ENCODE measurements around the gene PCDHB6. TPM values are rescaled to one million over a fixed set of nuclear protein-coding genes. Genes with fewer than 3 reads are reported as not detected.
"Not testable (repeated sequence)": the region's sequence is repeated elsewhere in the genome, so short reads cannot be mapped to it uniquely, and the experiment has no call there.

The PCDHB6 gene
- total RNA-seq, 1 donor, result not detected

DNA sequence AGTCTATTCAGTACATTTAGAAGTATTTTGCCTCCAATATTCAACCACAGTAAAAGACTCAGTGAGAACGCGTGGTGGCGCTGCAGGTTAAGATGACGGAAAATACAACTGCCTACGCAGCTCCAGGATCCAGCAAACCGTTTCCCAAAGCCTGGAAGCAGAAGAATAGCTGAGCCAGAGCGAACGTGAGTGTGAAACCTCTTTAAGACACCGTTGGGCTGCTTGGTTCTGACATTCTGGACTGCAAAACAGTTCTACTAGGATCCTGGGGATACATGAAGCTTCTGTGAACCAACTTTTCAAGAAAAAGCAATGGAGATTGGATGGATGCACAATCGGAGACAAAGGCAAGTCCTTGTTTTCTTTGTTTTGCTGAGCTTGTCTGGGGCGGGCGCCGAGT, 32.4 kb downstream of the PCDHB6 start, which contains the start of gene PCDHB16:
Gene PCDHB16, plus strand, starts transcription at position 140 of the 400 bp plus-strand sequence. Its CDS starts 173 bp downstream, at position 313.
- H3K27me3 ChIP-seq (ENCODE audit: insufficient read depth, low read length), result peaks cover 34% of the 10 kb centered on the region
- H3K4me1 ChIP-seq (ENCODE audit: insufficient read depth, low read length), result no peaks in the 10 kb centered on the region
- no peaks in the 10 kb centered on the region for H3K9me3 ChIP-seq (ENCODE audit: low read depth, low read length)
- no peak within 1 kb of the TSS for H3K4me3 ChIP-seq (ENCODE audit: low read length)

DNA sequence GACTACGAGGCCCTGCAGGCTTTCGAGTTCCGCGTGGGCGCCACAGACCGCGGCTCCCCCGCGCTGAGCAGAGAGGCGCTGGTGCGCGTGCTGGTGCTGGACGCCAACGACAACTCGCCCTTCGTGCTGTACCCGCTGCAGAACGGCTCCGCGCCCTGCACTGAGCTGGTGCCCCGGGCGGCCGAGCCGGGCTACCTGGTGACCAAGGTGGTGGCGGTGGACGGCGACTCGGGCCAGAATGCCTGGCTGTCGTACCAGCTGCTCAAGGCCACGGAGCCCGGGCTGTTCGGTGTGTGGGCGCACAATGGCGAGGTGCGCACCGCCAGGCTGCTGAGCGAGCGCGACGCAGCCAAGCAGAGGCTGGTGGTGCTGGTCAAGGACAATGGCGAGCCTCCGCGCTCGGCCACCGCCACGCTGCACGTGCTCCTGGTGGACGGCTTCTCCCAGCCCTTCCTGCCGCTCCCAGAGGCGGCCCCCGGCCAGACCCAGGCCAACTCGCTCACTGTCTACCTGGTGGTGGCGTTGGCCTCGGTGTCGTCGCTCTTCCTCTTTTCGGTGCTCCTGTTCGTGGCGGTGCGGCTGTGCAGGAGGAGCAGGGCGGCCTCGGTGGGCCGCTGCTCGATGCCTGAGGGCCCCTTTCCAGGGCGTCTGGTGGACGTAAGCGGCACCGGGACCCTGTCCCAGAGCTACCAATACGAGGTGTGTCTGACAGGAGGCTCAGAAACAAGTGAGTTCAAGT, 34.4 kb downstream of the PCDHB6 start:
- not testable (repeated sequence) for H3K4me3 ChIP-seq (ENCODE audit: low read length); H3K4me1 ChIP-seq (ENCODE audit: insufficient read depth, low read length); H3K9me3 ChIP-seq (ENCODE audit: low read depth, low read length)
- peaks cover 28% of the 10 kb centered on the region for H3K27me3 ChIP-seq (ENCODE audit: insufficient read depth, low read length)

DNA sequence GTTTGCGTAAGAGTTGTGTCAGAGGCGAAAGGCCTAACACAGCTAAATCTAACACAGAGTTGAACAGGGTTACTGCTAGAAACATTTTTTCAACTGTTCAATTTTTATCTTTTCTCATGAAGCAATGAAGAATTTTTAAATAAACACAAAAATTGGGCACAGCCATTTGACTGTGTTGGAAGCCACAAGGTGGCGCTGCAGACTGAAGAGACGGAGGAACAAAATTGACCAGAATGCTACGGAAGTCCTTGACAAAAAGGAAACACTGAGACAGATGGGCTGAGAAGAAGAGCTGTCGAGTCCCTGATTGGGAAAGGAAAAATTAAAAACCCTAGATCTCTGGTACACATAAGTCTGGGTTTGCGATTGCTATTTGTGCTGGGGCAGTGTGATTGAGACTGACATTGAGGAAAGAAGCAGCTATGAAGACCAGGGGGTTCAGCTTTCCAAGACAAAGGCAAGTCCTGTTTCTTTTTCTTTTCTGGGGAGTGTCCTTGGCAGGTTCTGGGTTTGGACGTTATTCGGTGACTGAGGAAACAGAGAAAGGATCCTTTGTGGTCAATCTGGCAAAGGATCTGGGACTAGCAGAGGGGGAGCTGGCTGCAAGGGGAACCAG, 37.1 kb downstream of the PCDHB6 start, which contains the start of gene PCDHB9:
Gene PCDHB9, plus strand, starts transcription at position 265 of the 616 bp plus-strand sequence. Its CDS starts 158 bp downstream, at position 423.
- Histone ChIP-seq H3K4me1 (ENCODE audit: insufficient read depth, low read length) (no peaks in the 10 kb centered on the region), H3K4me3 (ENCODE audit: low read length) (no peak within 1 kb of the TSS), H3K9me3 (ENCODE audit: low read depth, low read length) (no peaks in the 10 kb centered on the region), H3K27me3 (ENCODE audit: insufficient read depth, low read length) (peaks cover 39% of the 10 kb centered on the region)

DNA sequence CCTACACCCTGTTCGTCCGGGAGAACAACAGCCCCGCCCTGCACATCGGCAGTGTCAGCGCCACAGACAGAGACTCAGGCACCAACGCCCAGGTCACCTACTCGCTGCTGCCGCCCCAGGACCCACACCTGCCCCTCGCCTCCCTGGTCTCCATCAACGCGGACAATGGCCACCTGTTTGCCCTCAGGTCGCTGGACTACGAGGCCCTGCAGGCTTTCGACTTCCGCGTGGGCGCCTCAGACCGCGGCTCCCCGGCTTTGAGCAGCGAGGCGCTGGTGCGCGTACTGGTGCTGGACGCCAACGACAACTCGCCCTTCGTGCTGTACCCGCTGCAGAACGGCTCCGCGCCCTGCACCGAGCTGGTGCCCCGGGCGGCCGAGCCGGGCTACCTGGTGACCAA, 38.8 kb downstream of the PCDHB6 start:
- not testable (repeated sequence) for H3K9me3 ChIP-seq (ENCODE audit: low read depth, low read length); H3K4me3 ChIP-seq (ENCODE audit: low read length); H3K4me1 ChIP-seq (ENCODE audit: insufficient read depth, low read length)
- H3K27me3 ChIP-seq (ENCODE audit: insufficient read depth, low read length), result peaks cover 34% of the 10 kb centered on the region

DNA sequence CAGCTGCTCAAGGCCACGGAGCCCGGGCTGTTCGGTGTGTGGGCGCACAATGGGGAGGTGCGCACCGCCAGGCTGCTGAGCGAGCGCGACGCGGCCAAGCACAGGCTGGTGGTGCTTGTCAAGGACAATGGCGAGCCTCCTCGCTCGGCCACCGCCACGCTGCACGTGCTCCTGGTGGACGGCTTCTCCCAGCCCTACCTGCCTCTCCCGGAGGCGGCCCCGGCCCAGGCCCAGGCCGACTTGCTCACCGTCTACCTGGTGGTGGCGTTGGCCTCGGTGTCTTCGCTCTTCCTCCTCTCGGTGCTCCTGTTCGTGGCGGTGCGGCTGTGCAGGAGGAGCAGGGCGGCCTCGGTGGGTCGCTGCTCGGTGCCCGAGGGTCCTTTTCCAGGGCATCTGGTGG, 39.3 kb downstream of the PCDHB6 start:
- H3K4me3 ChIP-seq (ENCODE audit: low read length); H3K9me3 ChIP-seq (ENCODE audit: low read depth, low read length); H3K4me1 ChIP-seq (ENCODE audit: insufficient read depth, low read length): not testable (repeated sequence)
- peaks cover 34% of the 10 kb centered on the region for H3K27me3 ChIP-seq (ENCODE audit: insufficient read depth, low read length)

DNA sequence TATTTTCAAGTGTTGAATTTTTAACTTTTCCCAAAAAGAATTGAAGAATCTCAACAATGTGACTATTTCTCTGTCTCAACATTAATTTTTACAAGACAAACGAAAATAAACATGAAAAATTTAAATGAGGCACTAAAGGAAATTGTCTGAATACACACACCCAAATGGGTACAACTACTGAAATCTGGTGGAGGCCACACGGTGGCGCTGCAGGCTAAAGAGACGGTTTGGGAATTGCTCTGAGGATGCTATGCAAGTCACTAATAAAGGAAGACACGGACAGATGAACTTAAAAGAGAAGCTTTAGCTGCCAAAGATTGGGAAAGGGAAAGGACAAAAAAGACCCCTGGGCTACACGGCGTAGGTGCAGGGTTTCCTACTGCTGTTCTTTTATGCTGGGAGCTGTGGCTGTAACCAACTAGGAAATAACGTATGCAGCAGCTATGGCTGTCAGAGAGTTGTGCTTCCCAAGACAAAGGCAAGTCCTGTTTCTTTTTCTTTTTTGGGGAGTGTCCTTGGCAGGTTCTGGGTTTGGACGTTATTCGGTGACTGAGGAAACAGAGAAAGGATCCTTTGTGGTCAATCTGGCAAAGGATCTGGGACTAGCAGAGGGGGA, 42.4 kb downstream of the PCDHB6 start, which contains the start of gene PCDHB10:
Gene PCDHB10, plus strand, starts transcription at position 244 of the 616 bp plus-strand sequence. Its CDS starts 200 bp downstream, at position 444.
- Histone ChIP-seq H3K27me3 (ENCODE audit: insufficient read depth, low read length) (peaks cover 31% of the 10 kb centered on the region), H3K4me1 (ENCODE audit: insufficient read depth, low read length) (no peaks in the 10 kb centered on the region), H3K9me3 (ENCODE audit: low read depth, low read length) (peaks cover 14% of the 10 kb centered on the region), H3K4me3 (ENCODE audit: low read length) (no peak within 1 kb of the TSS)

DNA sequence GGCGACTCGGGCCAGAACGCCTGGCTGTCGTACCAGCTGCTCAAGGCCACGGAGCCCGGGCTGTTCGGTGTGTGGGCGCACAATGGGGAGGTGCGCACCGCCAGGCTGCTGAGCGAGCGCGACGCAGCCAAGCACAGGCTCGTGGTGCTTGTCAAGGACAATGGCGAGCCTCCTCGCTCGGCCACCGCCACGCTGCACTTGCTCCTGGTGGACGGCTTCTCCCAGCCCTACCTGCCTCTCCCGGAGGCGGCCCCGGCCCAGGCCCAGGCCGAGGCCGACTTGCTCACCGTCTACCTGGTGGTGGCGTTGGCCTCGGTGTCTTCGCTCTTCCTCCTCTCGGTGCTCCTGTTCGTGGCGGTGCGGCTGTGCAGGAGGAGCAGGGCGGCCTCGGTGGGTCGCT, 44.5 kb downstream of the PCDHB6 start:
- H3K4me1 ChIP-seq (ENCODE audit: insufficient read depth, low read length); H3K4me3 ChIP-seq (ENCODE audit: low read length): not testable (repeated sequence)
- H3K27me3 ChIP-seq (ENCODE audit: insufficient read depth, low read length), result peaks cover 37% of the 10 kb centered on the region
- peaks cover 24% of the 10 kb centered on the region for H3K9me3 ChIP-seq (ENCODE audit: low read depth, low read length)

DNA sequence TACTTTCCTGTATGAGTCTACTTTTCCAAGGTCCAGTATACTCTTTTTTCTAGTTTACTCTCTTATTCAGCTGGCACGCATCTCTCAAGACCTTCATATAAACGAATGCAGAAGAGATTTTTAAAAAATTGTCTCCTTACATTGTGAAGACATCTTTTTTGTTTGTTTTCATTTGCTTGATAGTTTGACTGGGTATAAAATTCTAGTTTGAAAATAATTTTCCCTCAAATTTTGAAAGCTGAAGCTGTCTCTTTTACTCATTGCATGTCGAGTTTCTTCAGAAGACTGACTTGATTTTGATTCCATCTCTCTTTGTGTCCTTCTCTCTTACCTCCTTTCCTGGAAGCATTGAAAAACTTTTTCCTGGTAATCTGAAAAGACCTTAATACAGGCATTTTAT, 46.5 kb downstream of the PCDHB6 start:
- peaks cover 37% of the 10 kb centered on the region for H3K27me3 ChIP-seq (ENCODE audit: insufficient read depth, low read length)
- peaks cover 24% of the 10 kb centered on the region for H3K9me3 ChIP-seq (ENCODE audit: low read depth, low read length)
- H3K4me1 ChIP-seq (ENCODE audit: insufficient read depth, low read length), result no peaks in the 10 kb centered on the region
- no peak overlapping the region for H3K4me3 ChIP-seq (ENCODE audit: low read length)

DNA sequence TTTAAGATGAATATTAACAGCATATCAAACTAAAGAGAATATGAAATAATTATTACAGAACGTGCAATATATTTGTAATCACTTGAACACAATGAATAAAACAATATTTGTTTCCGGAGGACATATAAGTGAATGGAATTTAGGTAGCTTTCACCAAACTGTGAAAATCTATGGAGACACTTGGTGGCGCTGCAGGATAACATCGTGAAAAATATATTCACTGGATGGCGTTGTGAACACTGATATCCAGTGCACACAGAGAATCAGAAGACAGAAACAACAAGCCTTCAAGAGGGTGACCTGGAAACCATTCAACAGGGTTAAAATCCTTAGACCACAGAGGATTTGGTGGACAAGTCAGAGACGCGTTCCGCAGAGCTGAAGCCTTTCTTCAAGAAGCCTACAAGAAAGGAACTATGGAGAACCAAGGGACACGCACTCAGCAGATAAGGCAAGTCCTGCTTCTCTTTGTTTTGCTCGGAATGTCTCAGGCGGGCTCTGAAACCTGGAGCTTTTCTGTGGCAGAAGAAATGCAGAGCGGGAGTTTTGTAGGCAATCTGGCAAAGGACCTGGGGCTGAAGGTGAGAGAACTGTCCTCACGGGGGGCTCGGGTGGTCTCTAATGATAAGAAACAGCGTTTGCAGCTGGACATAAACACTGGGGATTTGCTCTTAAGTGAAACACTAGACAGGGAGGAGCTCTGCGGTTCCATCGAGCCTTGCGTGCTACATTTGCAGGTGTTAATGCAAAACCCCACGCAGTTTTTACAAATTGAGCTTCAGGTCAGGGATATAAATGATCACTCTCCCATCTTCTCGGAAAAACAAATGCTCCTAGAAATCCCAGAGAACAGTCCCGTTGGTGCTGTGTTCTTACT, 49.7 kb downstream of the PCDHB6 start, which contains the start of gene PCDHB11:
Gene PCDHB11, plus strand, starts transcription at position 269 of the 877 bp plus-strand sequence. Its CDS starts 148 bp downstream, at position 417.
- peaks cover 24% of the 10 kb centered on the region for H3K9me3 ChIP-seq (ENCODE audit: low read depth, low read length)
- peaks cover 27% of the 10 kb centered on the region for H3K27me3 ChIP-seq (ENCODE audit: insufficient read depth, low read length)
- H3K4me3 ChIP-seq (ENCODE audit: low read length), result no peak within 1 kb of the TSS
- no peaks in the 10 kb centered on the region for H3K4me1 ChIP-seq (ENCODE audit: insufficient read depth, low read length)

DNA sequence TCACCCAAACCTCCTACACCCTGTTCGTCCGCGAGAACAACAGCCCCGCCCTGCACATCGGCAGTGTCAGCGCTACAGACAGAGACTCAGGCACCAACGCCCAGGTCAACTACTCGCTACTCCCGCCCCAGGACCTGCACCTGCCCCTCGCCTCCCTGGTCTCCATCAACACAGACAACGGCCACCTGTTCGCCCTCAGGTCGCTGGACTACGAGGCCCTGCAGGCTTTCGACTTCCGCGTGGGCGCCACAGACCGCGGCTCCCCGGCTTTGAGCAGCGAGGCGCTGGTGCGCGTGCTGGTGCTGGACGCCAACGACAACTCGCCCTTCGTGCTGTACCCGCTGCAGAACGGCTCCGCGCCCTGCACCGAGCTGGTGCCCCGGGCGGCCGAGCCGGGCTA, 51.3 kb downstream of the PCDHB6 start:
- H3K4me1 ChIP-seq (ENCODE audit: insufficient read depth, low read length); H3K4me3 ChIP-seq (ENCODE audit: low read length): not testable (repeated sequence)
- peaks cover 33% of the 10 kb centered on the region for H3K27me3 ChIP-seq (ENCODE audit: insufficient read depth, low read length)
- peaks cover 20% of the 10 kb centered on the region for H3K9me3 ChIP-seq (ENCODE audit: low read depth, low read length)

DNA sequence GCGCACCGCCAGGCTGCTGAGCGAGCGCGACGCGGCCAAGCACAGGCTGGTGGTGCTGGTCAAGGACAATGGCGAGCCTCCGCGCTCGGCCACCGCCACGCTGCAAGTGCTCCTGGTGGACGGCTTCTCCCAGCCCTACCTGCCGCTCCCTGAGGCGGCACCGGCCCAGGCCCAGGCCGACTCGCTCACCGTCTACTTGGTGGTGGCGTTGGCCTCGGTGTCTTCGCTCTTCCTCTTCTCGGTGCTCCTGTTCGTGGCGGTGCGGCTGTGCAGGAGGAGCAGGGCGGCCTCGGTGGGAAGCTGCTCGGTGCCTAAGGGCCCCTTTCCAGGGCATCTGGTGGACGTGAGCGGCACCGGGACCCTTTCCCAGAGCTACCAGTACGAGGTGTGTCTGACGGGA, 51.8 kb downstream of the PCDHB6 start:
- not testable (repeated sequence) for H3K4me1 ChIP-seq (ENCODE audit: insufficient read depth, low read length); H3K4me3 ChIP-seq (ENCODE audit: low read length)
- Histone ChIP-seq H3K9me3 (ENCODE audit: low read depth, low read length) (peaks cover 15% of the 10 kb centered on the region), H3K27me3 (ENCODE audit: insufficient read depth, low read length) (peaks cover 38% of the 10 kb centered on the region)

Other genes with a start within 250 kb of the PCDHB6 start
- gene PCDHAC1, start 223.8 kb upstream of the PCDHB6 start, total RNA-seq, result not detected
- not detected for gene PCDHAC2, start 183.6 kb upstream of the PCDHB6 start, total RNA-seq
- under 0.01 TPM for gene PCDHB1, start 98.7 kb upstream of the PCDHB6 start, total RNA-seq
- 0.10 TPM for gene PCDHB2, start 55.4 kb upstream of the PCDHB6 start, total RNA-seq
- gene PCDHB3, start 49.6 kb upstream of the PCDHB6 start, total RNA-seq, result under 0.01 TPM
- not detected for gene PCDHB4, start 28.2 kb upstream of the PCDHB6 start, total RNA-seq
- gene PCDHB5, start 14.9 kb upstream of the PCDHB6 start, total RNA-seq, result 0.10 TPM
- gene PCDHB7, start 22.6 kb downstream of the PCDHB6 start, total RNA-seq, result under 0.01 TPM
- not detected for gene PCDHB8, start 27.7 kb downstream of the PCDHB6 start, total RNA-seq
- gene PCDHB16, start 32.3 kb downstream of the PCDHB6 start, total RNA-seq, result not detected
- 0.31 TPM for gene PCDHB9, start 37.1 kb downstream of the PCDHB6 start, total RNA-seq
- not detected for gene PCDHB10, start 42.3 kb downstream of the PCDHB6 start, total RNA-seq
- gene PCDHB11, start 49.6 kb downstream of the PCDHB6 start, total RNA-seq, result not detected
- not detected for gene PCDHB12, start 58.7 kb downstream of the PCDHB6 start, total RNA-seq
- gene PCDHB13, start 63.9 kb downstream of the PCDHB6 start, total RNA-seq, result not detected
- not detected for gene PCDHB14, start 73.3 kb downstream of the PCDHB6 start, total RNA-seq
- gene PCDHB15, start 95.3 kb downstream of the PCDHB6 start, total RNA-seq, result not detected
- gene SLC25A2, start 154.0 kb downstream of the PCDHB6 start, total RNA-seq, result 0.73 TPM
- gene TAF7, start 170.7 kb downstream of the PCDHB6 start, total RNA-seq, result 76.5 TPM
- not detected for gene PCDHGA1, start 180.5 kb downstream of the PCDHB6 start, total RNA-seq
- not detected for gene PCDHGA2, start 188.7 kb downstream of the PCDHB6 start, total RNA-seq
- gene PCDHGA3, start 193.8 kb downstream of the PCDHB6 start, total RNA-seq, result 0.10 TPM
- gene PCDHGB1, start 200.0 kb downstream of the PCDHB6 start, total RNA-seq, result not detected
- 0.21 TPM for gene PCDHGA4, start 205.0 kb downstream of the PCDHB6 start, total RNA-seq
- 0.63 TPM for gene PCDHGB2, start 209.9 kb downstream of the PCDHB6 start, total RNA-seq
- 0.21 TPM for gene PCDHGA5, start 214.1 kb downstream of the PCDHB6 start, total RNA-seq
- 0.63 TPM for gene PCDHGB3, start 220.2 kb downstream of the PCDHB6 start, total RNA-seq
- gene PCDHGA6, start 223.8 kb downstream of the PCDHB6 start, total RNA-seq, result 0.10 TPM
- 0.42 TPM for gene PCDHGA7, start 232.7 kb downstream of the PCDHB6 start, total RNA-seq
- gene PCDHGB4, start 237.6 kb downstream of the PCDHB6 start, total RNA-seq, result 0.31 TPM
- gene PCDHGA8, start 242.6 kb downstream of the PCDHB6 start, total RNA-seq, result 0.10 TPM
- 0.84 TPM for gene PCDHGB5, start 247.9 kb downstream of the PCDHB6 start, total RNA-seq

Measured in mononuclear cell (primary cell).